Testis (tissue), 2 donors: ENCODE measurements around the gene ZNF518B.

Experiments
- POLR2A ChIP-seq: fragments of 450-650 bp; IDR thresholded peaks from one replicate; pipeline ENCODE4 v1.6.1; 2017; ENCODE audit warnings: antibody characterized with exemption, mild to moderate bottlenecking, moderate library complexity
- TF ChIP-seq, protein P1 (sequence below), 3 experiments: fragments of 450-650 bp in 2 of 3; fragments of 200-600 bp in 1 of 3; sonication (generic) in 1 of 3; IDR thresholded peaks; one replicate each; pipeline ENCODE4 v1.5.1; 2016 to 2019; ENCODE audit warnings: antibody characterized with exemption in 3 of 3, mild to moderate bottlenecking in 2 of 3, moderate library complexity in 1 of 3

DNA sequence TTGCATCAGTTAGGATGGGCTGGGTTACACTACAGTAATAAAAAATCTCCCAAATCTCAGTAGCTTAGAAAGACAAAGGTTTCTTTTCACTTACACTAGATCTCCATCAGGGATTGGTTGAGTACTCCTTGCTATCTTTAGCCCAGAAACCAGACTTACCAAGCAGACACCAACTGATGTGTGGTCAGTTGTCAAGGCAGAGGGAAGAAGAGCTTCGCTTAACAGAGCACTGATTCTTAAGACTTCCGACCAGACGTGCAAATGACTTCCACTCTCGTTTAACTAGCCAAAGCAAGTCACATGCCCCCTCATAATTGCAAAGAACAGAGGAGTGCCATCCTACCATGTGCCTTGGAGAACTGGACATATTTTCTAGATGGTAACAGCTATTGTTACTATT, 5.7 kb upstream of the ZNF518B start:
- TF ChIP-seq, protein P1, sequence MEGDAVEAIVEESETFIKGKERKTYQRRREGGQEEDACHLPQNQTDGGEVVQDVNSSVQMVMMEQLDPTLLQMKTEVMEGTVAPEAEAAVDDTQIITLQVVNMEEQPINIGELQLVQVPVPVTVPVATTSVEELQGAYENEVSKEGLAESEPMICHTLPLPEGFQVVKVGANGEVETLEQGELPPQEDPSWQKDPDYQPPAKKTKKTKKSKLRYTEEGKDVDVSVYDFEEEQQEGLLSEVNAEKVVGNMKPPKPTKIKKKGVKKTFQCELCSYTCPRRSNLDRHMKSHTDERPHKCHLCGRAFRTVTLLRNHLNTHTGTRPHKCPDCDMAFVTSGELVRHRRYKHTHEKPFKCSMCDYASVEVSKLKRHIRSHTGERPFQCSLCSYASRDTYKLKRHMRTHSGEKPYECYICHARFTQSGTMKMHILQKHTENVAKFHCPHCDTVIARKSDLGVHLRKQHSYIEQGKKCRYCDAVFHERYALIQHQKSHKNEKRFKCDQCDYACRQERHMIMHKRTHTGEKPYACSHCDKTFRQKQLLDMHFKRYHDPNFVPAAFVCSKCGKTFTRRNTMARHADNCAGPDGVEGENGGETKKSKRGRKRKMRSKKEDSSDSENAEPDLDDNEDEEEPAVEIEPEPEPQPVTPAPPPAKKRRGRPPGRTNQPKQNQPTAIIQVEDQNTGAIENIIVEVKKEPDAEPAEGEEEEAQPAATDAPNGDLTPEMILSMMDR (IDR thresholded peaks at IDR 0.05): no peak
- TF ChIP-seq POLR2A: no peak
